Measurements from ENCODE around the gene SLC17A3.

Gene SLC17A3

DNA sequence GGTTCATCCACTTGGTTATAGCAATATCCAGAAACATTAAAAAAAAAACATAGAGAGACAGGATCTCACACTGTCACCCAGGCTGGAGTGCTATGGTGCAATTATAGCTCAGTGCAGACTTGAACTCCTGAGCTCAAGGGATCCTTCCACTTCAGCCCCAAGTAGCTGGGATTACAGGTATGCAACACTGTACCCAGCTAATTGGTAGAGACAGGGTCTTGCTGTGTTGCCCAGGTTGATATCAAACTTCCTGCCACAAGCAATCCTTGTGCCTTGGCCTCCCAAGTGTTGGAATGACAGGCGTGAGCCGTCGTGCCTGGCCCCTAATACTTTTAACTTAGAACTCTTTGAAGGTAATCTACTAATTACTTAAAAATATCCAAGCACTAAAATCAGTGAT lies 41.4 kb downstream of the SLC17A3 start:
- Histone ChIP-seq H3K4me2 (ENCODE audit: insufficient read depth, low read length, poor library complexity, severe bottlenecking) (no peak overlapping the region), H3K4me3 (ENCODE audit: low read length in 2 of 2) (no peak overlapping the region), H3K27me3 (ENCODE audit: control insufficient read depth in 3 of 3, insufficient read depth in 3 of 3, low read depth in 1 of 3, low read length in 3 of 3) (peaks cover 0 to 4% (median 0%) of the 10 kb centered on the region in 3 experiments), H3K79me1 (ENCODE audit: low read depth, low read length) (no peaks in the 10 kb centered on the region), H3K4me1 (ENCODE audit: control insufficient read depth in 2 of 2, insufficient read depth in 1 of 2, low read depth in 1 of 2, low read length in 2 of 2) (no peaks in the 10 kb centered on the region), H4K91ac (ENCODE audit: low read depth, low read length, poor library complexity) (no peak overlapping the region), H3K36me3 (replicated peaks in 1 of 2; ENCODE audit: control insufficient read depth in 2 of 2, insufficient read depth in 2 of 2, low read length in 2 of 2) (no peaks in the 10 kb centered on the region), H2AFZ (ENCODE audit: low read length) (no peak overlapping the region), H3K18ac (ENCODE audit: low read length) (peak overlapping the region; percentile 17), H2AK5ac (ENCODE audit: low read depth, low read length) (no peak overlapping the region), H3K14ac (ENCODE audit: low read length) (no peak overlapping the region), H3K27ac (replicated peaks; ENCODE audit: low read length) (no peak overlapping the region), H2BK5ac (ENCODE audit: low read length) (no peak overlapping the region), H2BK15ac (ENCODE audit: low read length) (no peak overlapping the region), H2BK12ac (ENCODE audit: low read length) (no peak overlapping the region), H3K9me3 (replicated peaks in 1 of 2; ENCODE audit: control insufficient read depth in 2 of 2, insufficient read depth in 1 of 2, low read depth in 1 of 2, low read length in 2 of 2) (no peaks in the 10 kb centered on the region), H3K4ac (ENCODE audit: low read length) (no peak overlapping the region), H2BK120ac (ENCODE audit: low read depth, low read length) (no peak overlapping the region), H3K9ac (ENCODE audit: low read depth, low read length, poor library complexity) (no peak overlapping the region), H4K8ac (ENCODE audit: low read depth, low read length) (no peak overlapping the region), H3K23ac (ENCODE audit: low read depth, low read length, poor library complexity) (no peak overlapping the region)
- no CpG with 5 or more reads among the region's 3 CpGs for WGBS, 2 donors (ENCODE audit: extremely low coverage in 2 of 2, insufficient read length in 2 of 2, insufficient replicate concordance in 1 of 2)
- DNase-seq (ENCODE audit: low spot score), result no peak

DNA sequence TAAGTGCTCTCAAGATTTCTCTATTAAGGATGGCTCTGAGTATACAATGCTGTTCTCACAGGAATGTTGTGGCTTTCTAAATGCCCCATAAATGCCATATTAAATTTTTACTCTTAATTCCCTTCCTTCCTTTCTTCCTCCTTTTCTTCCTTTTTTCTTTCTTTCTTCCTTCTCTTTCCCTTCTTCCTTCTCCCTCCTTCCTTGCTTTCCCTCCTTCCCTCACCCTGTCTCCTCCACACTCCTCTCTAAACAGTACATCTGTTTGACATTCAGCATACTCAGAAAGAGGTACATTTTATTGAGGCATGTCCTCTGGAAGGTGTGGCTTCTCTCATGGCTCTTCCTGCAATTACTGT lies 41.8 kb downstream of the SLC17A3 start:
- Histone ChIP-seq H3K23ac (ENCODE audit: low read depth, low read length, poor library complexity) (no peak overlapping the region), H2BK120ac (ENCODE audit: low read depth, low read length) (no peak overlapping the region), H3K9ac (ENCODE audit: low read depth, low read length, poor library complexity) (no peak overlapping the region), H3K4ac (ENCODE audit: low read length) (no peak overlapping the region), H3K18ac (ENCODE audit: low read length) (no peak overlapping the region), H3K4me2 (ENCODE audit: insufficient read depth, low read length, poor library complexity, severe bottlenecking) (no peak overlapping the region), H2BK15ac (ENCODE audit: low read length) (no peak overlapping the region), H3K9me3 (replicated peaks in 1 of 2; ENCODE audit: control insufficient read depth in 2 of 2, insufficient read depth in 1 of 2, low read depth in 1 of 2, low read length in 2 of 2) (no peaks in the 10 kb centered on the region), H3K4me1 (ENCODE audit: control insufficient read depth in 2 of 2, insufficient read depth in 1 of 2, low read depth in 1 of 2, low read length in 2 of 2) (no peaks in the 10 kb centered on the region), H4K8ac (ENCODE audit: low read depth, low read length) (no peak overlapping the region), H2AK5ac (ENCODE audit: low read depth, low read length) (no peak overlapping the region), H3K27me3 (ENCODE audit: control insufficient read depth in 3 of 3, insufficient read depth in 3 of 3, low read depth in 1 of 3, low read length in 3 of 3) (peaks cover 0 to 4% (median 0%) of the 10 kb centered on the region in 3 experiments), H3K4me3 (ENCODE audit: low read length in 2 of 2) (no peak overlapping the region), H2BK12ac (ENCODE audit: low read length) (no peak overlapping the region), H3K14ac (ENCODE audit: low read length) (no peak overlapping the region), H2AFZ (ENCODE audit: low read length) (no peak overlapping the region), H3K79me1 (ENCODE audit: low read depth, low read length) (no peaks in the 10 kb centered on the region), H3K27ac (replicated peaks; ENCODE audit: low read length) (no peak overlapping the region), H2BK5ac (ENCODE audit: low read length) (no peak overlapping the region), H4K91ac (ENCODE audit: low read depth, low read length, poor library complexity) (no peak overlapping the region), H3K36me3 (replicated peaks in 1 of 2; ENCODE audit: control insufficient read depth in 2 of 2, insufficient read depth in 2 of 2, low read length in 2 of 2) (no peaks in the 10 kb centered on the region)
- DNase-seq (ENCODE audit: low spot score), result no peak

DNA sequence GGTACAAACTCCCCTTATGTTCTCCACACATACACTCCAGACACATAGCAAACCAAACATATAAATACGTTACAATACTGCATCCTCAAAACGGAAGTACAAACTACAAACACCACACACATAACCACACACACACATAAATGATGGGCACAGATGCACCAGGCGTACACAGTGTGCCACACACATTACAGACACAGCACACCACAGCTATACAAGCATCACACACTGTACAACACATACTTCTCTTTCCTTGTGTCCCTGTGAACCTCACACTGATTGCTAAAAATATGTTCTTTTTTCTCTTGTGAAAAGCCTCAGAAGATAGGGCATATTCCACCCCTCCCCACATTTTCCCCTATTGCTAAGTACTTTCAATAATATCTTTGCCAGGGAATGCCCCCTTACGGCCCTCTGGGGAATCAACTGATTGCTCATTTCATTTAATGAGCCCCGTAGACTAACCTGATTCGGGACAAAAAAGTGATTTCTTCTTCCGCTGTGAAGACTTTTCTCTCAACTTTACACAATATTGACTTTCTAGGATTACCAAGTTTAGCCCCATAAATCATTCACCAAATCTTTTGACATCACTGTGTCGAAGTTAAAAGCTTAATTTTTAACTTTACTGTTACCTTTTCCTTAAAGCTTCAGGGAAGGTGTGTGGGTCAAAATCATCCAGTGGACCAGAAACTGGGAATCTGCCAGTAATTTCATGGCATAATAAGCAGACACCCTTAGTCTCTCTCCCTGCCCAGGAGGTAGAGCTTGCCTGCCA lies 42.3 kb downstream of the SLC17A3 start, which contains the start of gene SLC17A1:
TSS of gene SLC17A1 (minus strand) at position 521 of the 775 bp plus-strand sequence. CDS start 1,495 bp downstream, outside the sequence.
- DNase-seq (ENCODE audit: low spot score), result no peak
- Histone ChIP-seq H3K18ac (ENCODE audit: low read length) (peak within 1 kb of the TSS; percentile 17), H3K4me2 (ENCODE audit: insufficient read depth, low read length, poor library complexity, severe bottlenecking) (no peak within 1 kb of the TSS), H3K9me3 (replicated peaks in 1 of 2; ENCODE audit: control insufficient read depth in 2 of 2, insufficient read depth in 1 of 2, low read depth in 1 of 2, low read length in 2 of 2) (no peaks in the 10 kb centered on the region), H2BK15ac (ENCODE audit: low read length) (no peak within 1 kb of the TSS), H2BK5ac (ENCODE audit: low read length) (no peak within 1 kb of the TSS), H4K8ac (ENCODE audit: low read depth, low read length) (no peak within 1 kb of the TSS), H2BK12ac (ENCODE audit: low read length) (no peak within 1 kb of the TSS), H2AFZ (ENCODE audit: low read length) (no peak within 1 kb of the TSS), H3K23ac (ENCODE audit: low read depth, low read length, poor library complexity) (no peak within 1 kb of the TSS), H3K9ac (ENCODE audit: low read depth, low read length, poor library complexity) (no peak within 1 kb of the TSS), H3K4me1 (ENCODE audit: control insufficient read depth in 2 of 2, insufficient read depth in 1 of 2, low read depth in 1 of 2, low read length in 2 of 2) (no peaks in the 10 kb centered on the region), H2AK5ac (ENCODE audit: low read depth, low read length) (no peak within 1 kb of the TSS), H2BK120ac (ENCODE audit: low read depth, low read length) (no peak within 1 kb of the TSS), H3K4ac (ENCODE audit: low read length) (no peak within 1 kb of the TSS), H3K79me1 (ENCODE audit: low read depth, low read length) (no peaks in the 10 kb centered on the region), H4K91ac (ENCODE audit: low read depth, low read length, poor library complexity) (no peak within 1 kb of the TSS), H3K27me3 (ENCODE audit: control insufficient read depth in 3 of 3, insufficient read depth in 3 of 3, low read depth in 1 of 3, low read length in 3 of 3) (peaks cover 0 to 4% (median 0%) of the 10 kb centered on the region in 3 experiments), H3K36me3 (replicated peaks in 1 of 2; ENCODE audit: control insufficient read depth in 2 of 2, insufficient read depth in 2 of 2, low read length in 2 of 2) (no peaks in the 10 kb centered on the region), H3K4me3 (ENCODE audit: low read length in 2 of 2) (no peak within 1 kb of the TSS), H3K14ac (ENCODE audit: low read length) (no peak within 1 kb of the TSS), H3K27ac (replicated peaks; ENCODE audit: low read length) (no peak within 1 kb of the TSS)
- 100% methylated on average over 2 of the region's 8 CpGs; no CpG with 5 or more reads in 1 of the 2 donors for WGBS, 2 donors (ENCODE audit: extremely low coverage in 2 of 2, insufficient read length in 2 of 2, insufficient replicate concordance in 1 of 2)

DNA sequence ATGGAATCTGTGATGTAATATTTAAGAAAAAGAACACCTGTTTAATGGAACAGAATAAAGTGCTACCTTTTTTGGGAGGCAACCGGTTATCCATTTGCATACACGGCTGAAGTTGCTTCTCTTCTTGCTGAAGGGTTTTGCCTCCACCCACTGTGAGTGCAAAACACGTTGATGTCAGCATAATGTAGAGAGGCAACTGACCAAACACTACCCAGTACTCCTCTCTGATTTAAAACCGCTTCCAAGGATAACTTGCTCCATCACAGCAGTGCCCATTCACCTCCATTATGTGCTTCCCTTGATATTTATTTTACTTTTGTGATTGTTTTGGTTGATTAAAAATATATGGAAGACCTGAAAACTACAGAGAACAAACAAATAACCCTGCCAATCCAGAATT lies 43.6 kb downstream of the SLC17A3 start:
- Histone ChIP-seq H3K4me1 (ENCODE audit: control insufficient read depth in 2 of 2, insufficient read depth in 1 of 2, low read depth in 1 of 2, low read length in 2 of 2) (no peaks in the 10 kb centered on the region), H4K8ac (ENCODE audit: low read depth, low read length) (no peak overlapping the region), H3K9me3 (replicated peaks in 1 of 2; ENCODE audit: control insufficient read depth in 2 of 2, insufficient read depth in 1 of 2, low read depth in 1 of 2, low read length in 2 of 2) (no peaks in the 10 kb centered on the region), H3K14ac (ENCODE audit: low read length) (no peak overlapping the region), H3K27me3 (ENCODE audit: control insufficient read depth in 3 of 3, insufficient read depth in 3 of 3, low read depth in 1 of 3, low read length in 3 of 3) (peaks cover 0 to 4% (median 0%) of the 10 kb centered on the region in 3 experiments), H2BK120ac (ENCODE audit: low read depth, low read length) (no peak overlapping the region), H2AFZ (ENCODE audit: low read length) (no peak overlapping the region), H3K4ac (ENCODE audit: low read length) (no peak overlapping the region), H2AK5ac (ENCODE audit: low read depth, low read length) (no peak overlapping the region), H3K27ac (replicated peaks; ENCODE audit: low read length) (no peak overlapping the region), H2BK5ac (ENCODE audit: low read length) (no peak overlapping the region), H2BK12ac (ENCODE audit: low read length) (no peak overlapping the region), H3K9ac (ENCODE audit: low read depth, low read length, poor library complexity) (no peak overlapping the region), H3K79me1 (ENCODE audit: low read depth, low read length) (no peaks in the 10 kb centered on the region), H3K36me3 (replicated peaks in 1 of 2; ENCODE audit: control insufficient read depth in 2 of 2, insufficient read depth in 2 of 2, low read length in 2 of 2) (no peaks in the 10 kb centered on the region), H3K4me3 (ENCODE audit: low read length in 2 of 2) (no peak overlapping the region), H3K18ac (ENCODE audit: low read length) (no peak overlapping the region), H2BK15ac (ENCODE audit: low read length) (no peak overlapping the region), H3K23ac (ENCODE audit: low read depth, low read length, poor library complexity) (no peak overlapping the region), H3K4me2 (ENCODE audit: insufficient read depth, low read length, poor library complexity, severe bottlenecking) (no peak overlapping the region), H4K91ac (ENCODE audit: low read depth, low read length, poor library complexity) (no peak overlapping the region)
- WGBS, 2 donors (ENCODE audit: extremely low coverage in 2 of 2, insufficient read length in 2 of 2, insufficient replicate concordance in 1 of 2), result no CpG with 5 or more reads among the region's 4 CpGs
- DNase-seq (ENCODE audit: low spot score), result no peak

Data from neuronal stem cell (in vitro differentiated cells).